GM21529 (cell line): ENCODE measurements around the gene TGIF2LY.
"Not testable (repeated sequence)": the region's sequence is repeated elsewhere in the genome, so short reads cannot be mapped to it uniquely, and the experiment has no call there.

Experiments used
- ATAC-seq: cut with Tn5 transposase; IDR thresholded peaks from one replicate; pipeline ENCODE4 v1.9.1; 2021; ENCODE audit not compliant: unreplicated experiment

The TGIF2LY gene

DNA sequence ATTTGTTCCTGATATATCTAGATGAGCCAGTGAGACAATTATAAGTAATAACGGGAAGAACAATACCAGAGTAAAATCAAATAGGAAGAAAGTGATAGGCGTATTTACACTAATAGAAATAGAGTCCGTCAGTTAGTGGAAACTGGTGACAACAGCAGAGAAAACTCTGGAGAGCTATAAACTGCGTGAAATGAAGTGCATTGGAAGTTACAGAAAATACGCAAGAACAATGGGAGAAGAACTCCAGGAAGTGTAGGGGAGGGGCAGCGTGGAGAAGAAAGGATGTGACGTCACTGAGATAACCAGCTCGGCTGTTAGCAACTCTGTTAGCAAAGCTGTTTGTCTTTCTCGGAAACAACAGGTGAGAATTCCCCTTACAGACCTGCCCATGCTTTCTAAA lies at the start of gene TGIF2LY:
Gene TGIF2LY, plus strand, starts transcription at position 301 of the 400 bp plus-strand sequence. CDS start 178 bp downstream, outside the sequence.
- not testable (repeated sequence) for ATAC-seq
